NCI-H226 (cell line): Measurements from ENCODE around the gene ARF6.
A peak's percentile ranks its signal among the peaks of the same experiment; 100 is the strongest.

Experiments
- DNase-seq: peaks from one replicate; pipeline ENCODE4 v3.0.0-alpha.2; 2015

ARF6 gene

GRCh38 chr14:49945448-49946319 is 52.8 kb downstream of the ARF6 start:
- DNase-seq, result peak; percentile 39
